SH-SY5Y (cell line): ENCODE measurements around the gene IRAK1.

Experiments
- GATA2 ChIP-seq: IDR thresholded peaks from 2 replicates; pipeline ENCODE4 v1.6.1; 2011; ENCODE audit warnings: mild to moderate bottlenecking, low read depth, low read length
- GATA3 ChIP-seq: IDR thresholded peaks from 2 replicates; pipeline ENCODE4 v1.6.1; 2011; ENCODE audit warnings: low read depth, mild to moderate bottlenecking, low read length, moderate library complexity

- TF ChIP-seq GATA2 (0 out of 2 replicates have a peak, but pooled peaks have one; percentile 38), GATA3 (no peak)
Measured at GRCh38 chrX:153971450-153972367, 48.0 kb downstream of the IRAK1 start, which contains the start of gene HCFC1.
